Upper lobe of right lung (tissue), 1 donor: ENCODE data around the gene CLDN4. TPM values are rescaled to one million over a fixed set of nuclear protein-coding genes. Genes with fewer than 3 reads are reported as not detected.
"Not testable (repeated sequence)": the region's sequence is repeated elsewhere in the genome, so short reads cannot be mapped to it uniquely, and the experiment has no call there.

Experiments used
- ATAC-seq: fragments of 200-7000 bp; cut with Tn5 transposase; one replicate; pipeline ENCODE4 v1.9.1; 2020; ENCODE audit warnings: mild to moderate bottlenecking, moderate library complexity
- DNase-seq: peaks from one replicate; pipeline ENCODE4 v3.0.0-alpha.2; 2020
- H3K27ac ChIP-seq: fragments of 200-600 bp; one replicate; pipeline ENCODE4 v1.8.0; 2022
- H3K27me3 ChIP-seq: fragments of 200-600 bp; one replicate; pipeline ENCODE4 v1.8.0; 2022; ENCODE audit warnings: mild to moderate bottlenecking
- H3K36me3 ChIP-seq: fragments of 200-600 bp; one replicate; pipeline ENCODE4 v1.8.0; 2022
- H3K4me1 ChIP-seq: fragments of 200-600 bp; one replicate; pipeline ENCODE4 v1.8.0; 2022
- H3K4me3 ChIP-seq: fragments of 200-600 bp; one replicate; pipeline ENCODE4 v1.8.0; 2022; ENCODE audit warnings: mild to moderate bottlenecking
- H3K9me3 ChIP-seq: fragments of 200-600 bp; one replicate; pipeline ENCODE4 v1.8.0; 2022
- intact Hi-C: fragments of 100-400 bp; cut with DNase I; formaldehyde crosslinking; loops from one replicate; pipeline ENCODE4 v1.11.0; 2022
- total RNA-seq: library from RNA; stranded (reverse); fragmentation: NEBNext Ultra II Directional; extraction: Animal tissue kit (Norgen Biotek cat#: 25700); gene quantifications from one replicate; pipeline ENCODE4 v1.2.1, GENCODE V29; 2021
- TF ChIP-seq, protein P1 (sequence below): fragments of 200-600 bp; IDR thresholded peaks from one replicate; pipeline ENCODE4 v1.8.0; 2022; ENCODE audit warnings: antibody characterized with exemption
- donor health status: DM: no; HTN: yes; CAD: no; lungs with severe emphysema.

CLDN4 gene
- total RNA-seq, 1 donor from 2014 or later = 103 TPM

DNA sequence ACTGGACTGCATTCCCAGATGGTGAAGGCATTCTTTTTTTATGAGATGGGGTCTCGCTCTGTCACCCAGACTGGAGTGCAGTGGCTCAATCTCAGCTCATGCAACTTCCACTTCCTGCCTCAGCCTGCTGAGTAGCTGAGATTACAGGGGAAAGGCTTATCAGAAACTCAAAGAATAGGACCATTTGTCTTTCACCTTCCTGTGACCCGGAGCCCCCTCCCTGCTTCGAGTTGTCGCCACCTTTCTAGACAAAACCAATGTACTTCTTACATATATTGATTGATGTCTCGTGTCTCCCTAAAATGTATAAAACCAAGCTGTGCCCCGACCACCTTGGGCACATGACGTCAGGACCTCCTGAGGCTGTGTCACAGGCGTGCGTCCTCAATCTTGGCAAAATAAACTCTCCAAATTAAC, 13.3 kb downstream of the CLDN4 start:
- TF ChIP-seq, protein P1, sequence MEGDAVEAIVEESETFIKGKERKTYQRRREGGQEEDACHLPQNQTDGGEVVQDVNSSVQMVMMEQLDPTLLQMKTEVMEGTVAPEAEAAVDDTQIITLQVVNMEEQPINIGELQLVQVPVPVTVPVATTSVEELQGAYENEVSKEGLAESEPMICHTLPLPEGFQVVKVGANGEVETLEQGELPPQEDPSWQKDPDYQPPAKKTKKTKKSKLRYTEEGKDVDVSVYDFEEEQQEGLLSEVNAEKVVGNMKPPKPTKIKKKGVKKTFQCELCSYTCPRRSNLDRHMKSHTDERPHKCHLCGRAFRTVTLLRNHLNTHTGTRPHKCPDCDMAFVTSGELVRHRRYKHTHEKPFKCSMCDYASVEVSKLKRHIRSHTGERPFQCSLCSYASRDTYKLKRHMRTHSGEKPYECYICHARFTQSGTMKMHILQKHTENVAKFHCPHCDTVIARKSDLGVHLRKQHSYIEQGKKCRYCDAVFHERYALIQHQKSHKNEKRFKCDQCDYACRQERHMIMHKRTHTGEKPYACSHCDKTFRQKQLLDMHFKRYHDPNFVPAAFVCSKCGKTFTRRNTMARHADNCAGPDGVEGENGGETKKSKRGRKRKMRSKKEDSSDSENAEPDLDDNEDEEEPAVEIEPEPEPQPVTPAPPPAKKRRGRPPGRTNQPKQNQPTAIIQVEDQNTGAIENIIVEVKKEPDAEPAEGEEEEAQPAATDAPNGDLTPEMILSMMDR = no peak
- DNase-seq = no peak
- intact Hi-C loops = no loop called here

DNA sequence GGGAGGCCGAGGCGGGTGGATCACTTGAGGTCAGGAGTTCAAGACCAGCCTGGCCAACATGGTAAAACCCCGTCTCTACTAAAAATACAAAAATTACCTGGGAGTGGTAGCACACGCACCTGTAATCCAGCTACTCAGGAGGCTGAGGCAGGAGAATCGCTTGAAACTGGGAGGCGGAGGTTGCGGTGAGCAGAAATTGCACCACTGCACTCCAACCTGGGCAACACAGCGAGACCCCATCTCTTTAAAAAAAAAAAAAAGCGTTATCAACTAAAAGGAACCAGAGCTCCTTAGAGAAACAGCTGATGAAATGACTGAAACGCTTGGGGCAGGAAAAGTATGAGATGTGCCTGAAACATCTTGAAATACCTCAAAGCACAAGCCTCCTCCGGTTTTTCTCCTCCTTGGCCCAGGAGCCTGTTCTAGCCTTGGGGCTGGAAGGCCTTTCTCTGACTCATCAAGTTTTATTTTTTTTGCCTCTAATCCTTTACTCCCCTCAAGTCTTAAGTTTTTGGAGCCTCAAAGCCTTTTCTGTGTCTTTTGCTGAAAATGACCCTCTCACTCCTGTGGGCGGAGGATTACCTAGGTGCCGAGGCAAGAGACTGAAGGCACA, 14.2 kb downstream of the CLDN4 start:
- no peak overlapping the region for H3K4me3 ChIP-seq
- H3K27ac ChIP-seq = no peak overlapping the region
- no peak for DNase-seq
- intact Hi-C loops = no loop called here
- TF ChIP-seq, protein P1 = no peak
- H3K36me3 ChIP-seq = no peaks in the 10 kb centered on the region
- H3K27me3 ChIP-seq = no peaks in the 10 kb centered on the region
- H3K4me1 ChIP-seq = peaks cover 19% of the 10 kb centered on the region
- no peak for ATAC-seq
- H3K9me3 ChIP-seq = no peaks in the 10 kb centered on the region

More for the DNA sequence above, 13.3 kb downstream of the CLDN4 start:
- Histone ChIP-seq H3K36me3 (no peaks in the 10 kb centered on the region), H3K4me1 (peaks cover 19% of the 10 kb centered on the region), H3K9me3 (no peaks in the 10 kb centered on the region), H3K4me3 (no peak overlapping the region), H3K27ac (no peak overlapping the region), H3K27me3 (no peaks in the 10 kb centered on the region)
- no peak for ATAC-seq

DNA sequence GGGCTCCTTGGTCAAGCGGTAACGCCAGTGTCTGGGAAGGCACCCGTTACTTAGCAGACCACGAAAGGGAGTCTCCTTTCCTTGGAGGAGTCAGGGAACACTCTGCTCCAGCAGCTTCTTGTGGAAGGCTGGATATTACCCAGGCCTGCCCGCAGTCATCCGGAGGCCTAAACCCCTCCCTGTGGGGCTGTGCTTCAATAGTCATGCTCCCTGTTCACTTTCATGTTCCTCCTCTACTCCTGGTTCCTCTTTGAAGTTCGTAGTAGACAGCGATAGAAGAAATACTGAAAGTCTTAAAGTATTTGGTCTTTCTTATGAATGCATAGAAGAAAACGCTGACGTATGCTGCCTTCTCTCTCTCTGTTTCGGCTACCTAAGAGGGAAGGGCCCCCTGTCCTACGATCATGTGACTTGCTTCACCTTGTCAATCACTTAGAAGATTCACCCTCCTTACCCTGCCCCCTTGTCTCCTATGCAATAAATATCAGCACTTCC, 15.0 kb downstream of the CLDN4 start:
- intact Hi-C loops, ATAC-seq, H3K27me3 ChIP-seq, DNase-seq, H3K36me3 ChIP-seq, H3K4me3 ChIP-seq, H3K27ac ChIP-seq, H3K9me3 ChIP-seq: not testable (repeated sequence)
- H3K4me1 ChIP-seq = peaks cover 19% of the 10 kb centered on the region

DNA sequence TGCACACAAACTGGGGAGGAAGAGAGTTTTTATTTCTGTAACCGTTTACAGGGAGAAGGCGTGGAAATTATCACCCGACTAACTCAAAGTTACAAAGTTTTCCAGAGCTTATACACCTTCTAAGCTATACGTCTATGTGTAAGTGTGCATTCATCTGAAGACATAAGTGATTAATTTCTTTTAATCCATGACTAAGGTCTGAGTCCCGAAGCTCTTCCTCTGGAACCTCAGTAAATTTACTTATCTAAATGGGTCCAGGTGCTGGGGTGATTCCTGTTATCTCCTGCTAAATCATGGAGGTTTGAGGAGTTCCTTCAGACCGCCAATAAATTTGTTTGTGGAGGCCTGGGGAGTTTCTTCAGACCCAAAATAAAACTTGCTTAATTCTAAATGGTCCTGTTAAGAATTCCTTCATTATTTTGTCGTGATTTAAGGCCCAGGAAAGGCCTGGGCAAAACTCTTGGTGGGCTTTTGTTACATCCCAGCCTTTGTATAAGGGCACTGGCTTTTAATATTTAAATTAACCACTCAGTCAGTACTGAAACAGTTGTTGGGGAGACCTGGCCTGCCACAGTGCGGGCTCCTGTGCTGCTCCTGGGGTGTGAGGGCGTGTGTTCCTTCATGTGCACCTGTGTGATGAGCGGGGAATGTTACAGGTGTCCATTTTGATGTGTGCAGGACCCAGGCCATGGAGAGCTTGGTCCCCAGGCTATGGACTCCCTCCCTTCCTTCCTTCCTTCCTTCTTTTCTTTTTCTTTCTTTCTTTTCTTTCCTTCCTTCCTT, 17.3 kb downstream of the CLDN4 start:
- intact Hi-C loops = no loop called here
- DNase-seq (no peak), ATAC-seq (no peak)
- Histone ChIP-seq H3K4me3 (no peak overlapping the region), H3K36me3 (no peaks in the 10 kb centered on the region), H3K27me3 (no peaks in the 10 kb centered on the region), H3K27ac (no peak overlapping the region), H3K9me3 (no peaks in the 10 kb centered on the region), H3K4me1 (peaks cover 15% of the 10 kb centered on the region)
- TF ChIP-seq, protein P1 = no peak

DNA sequence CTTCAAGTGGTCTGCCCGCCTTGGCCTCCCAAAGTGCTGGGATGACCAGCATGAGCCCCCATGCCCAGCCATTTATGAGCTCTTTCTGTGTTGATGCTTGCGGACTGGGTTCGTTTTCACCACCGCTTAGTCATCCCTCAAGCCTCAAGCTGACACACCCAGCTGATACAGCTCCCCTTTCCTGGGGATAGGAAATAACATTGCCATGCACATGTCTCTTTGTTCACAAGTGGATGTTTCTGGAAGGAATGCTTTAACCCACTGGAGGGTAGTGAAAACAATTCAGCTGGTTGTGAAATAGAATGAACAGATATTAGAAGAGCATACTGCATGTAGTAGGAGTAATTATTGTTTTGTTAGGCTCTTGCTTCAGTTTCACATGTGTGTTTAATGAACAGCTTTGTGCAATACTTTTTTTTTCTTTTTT, 20.0 kb downstream of the CLDN4 start:
- intact Hi-C loops = loop anchor here (10.0 kb wide), 1 partner anchor 334 kb away; no protein-coding TSS in a partner anchor
- H3K9me3 ChIP-seq = no peaks in the 10 kb centered on the region
- no peak overlapping the region for H3K4me3 ChIP-seq
- DNase-seq (no peak), ATAC-seq (peak; percentile 63)
- no peaks in the 10 kb centered on the region for H3K27me3 ChIP-seq
- TF ChIP-seq, protein P1 = no peak
- peaks cover 7% of the 10 kb centered on the region for H3K4me1 ChIP-seq
- H3K27ac ChIP-seq = no peak overlapping the region
- no peaks in the 10 kb centered on the region for H3K36me3 ChIP-seq
